ENCODE data around the gene ZMIZ2.

GRCh38 chr7:44735403-44736165 is 13.1 kb upstream of the ZMIZ2 start:
- TF ChIP-seq CTCF (IDR thresholded peaks at IDR 0.05; ENCODE audit: insufficient read depth, low read length, poor library complexity, severe bottlenecking) (no peak), EZH2phosphoT487 (conservative IDR thresholded peaks at IDR 0.05; ENCODE audit: low read length) (no peak)

Measured in SU-DHL-6 (cell line).